Measurements from ENCODE around the gene SYT13.

SYT13 gene

DNA sequence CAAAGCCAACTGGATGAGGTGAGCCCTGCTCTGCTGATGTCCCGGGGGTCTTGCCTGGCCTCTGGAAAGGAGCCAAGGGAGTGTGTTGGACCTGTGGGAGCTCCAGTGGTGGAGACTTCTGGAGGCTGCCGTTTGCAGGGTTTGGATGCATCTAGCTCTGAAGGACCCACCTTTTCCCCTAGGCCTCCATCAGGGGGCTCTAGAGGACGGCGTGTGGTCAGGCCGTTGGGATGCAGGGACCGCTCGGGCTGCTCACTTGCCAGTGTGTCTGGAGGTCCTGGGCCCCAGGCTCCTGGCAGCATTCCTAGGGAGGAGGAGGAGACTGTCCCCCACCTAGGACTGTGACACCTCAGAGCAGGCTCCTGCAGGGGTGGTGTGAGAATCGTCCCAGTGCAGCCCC, 81.4 kb downstream of the SYT13 start:
- H3K27ac ChIP-seq: no peak overlapping the region
- DNase-seq (ENCODE audit: low read depth, low spot score): no peak

DNA sequence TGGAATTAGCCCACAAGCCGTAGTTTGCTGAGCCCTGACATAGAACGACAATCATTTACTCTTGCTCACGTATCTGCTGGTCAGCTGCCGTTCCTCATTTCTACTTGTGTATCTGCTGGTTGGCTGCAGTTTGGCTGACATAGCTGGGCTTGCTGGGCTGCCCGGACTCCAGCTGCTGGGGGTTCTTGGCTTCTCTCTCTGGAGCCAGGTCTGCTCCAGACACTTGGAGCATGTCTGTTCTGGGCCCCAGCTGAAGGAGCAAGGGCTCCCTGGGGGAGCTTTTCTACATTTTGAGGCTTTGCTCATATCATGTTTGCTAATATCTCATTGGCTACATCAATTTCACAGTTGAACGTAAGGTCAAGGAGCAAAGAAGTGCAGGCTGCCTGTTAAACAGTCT, 92.4 kb downstream of the SYT13 start:
- DNase-seq (ENCODE audit: low read depth, low spot score): no peak
- H3K27ac ChIP-seq: no peak overlapping the region

Measured in epithelial cell of prostate (primary cell).